HG03521 (cell line): ENCODE data around the gene PLEKHM2.

Source experiments
- ATAC-seq: cut with Tn5 transposase; IDR thresholded peaks from one replicate; pipeline ENCODE4 v1.9.1; 2021; ENCODE audit warnings: mild to moderate bottlenecking, moderate library complexity; ENCODE audit not compliant: unreplicated experiment

The PLEKHM2 gene

DNA sequence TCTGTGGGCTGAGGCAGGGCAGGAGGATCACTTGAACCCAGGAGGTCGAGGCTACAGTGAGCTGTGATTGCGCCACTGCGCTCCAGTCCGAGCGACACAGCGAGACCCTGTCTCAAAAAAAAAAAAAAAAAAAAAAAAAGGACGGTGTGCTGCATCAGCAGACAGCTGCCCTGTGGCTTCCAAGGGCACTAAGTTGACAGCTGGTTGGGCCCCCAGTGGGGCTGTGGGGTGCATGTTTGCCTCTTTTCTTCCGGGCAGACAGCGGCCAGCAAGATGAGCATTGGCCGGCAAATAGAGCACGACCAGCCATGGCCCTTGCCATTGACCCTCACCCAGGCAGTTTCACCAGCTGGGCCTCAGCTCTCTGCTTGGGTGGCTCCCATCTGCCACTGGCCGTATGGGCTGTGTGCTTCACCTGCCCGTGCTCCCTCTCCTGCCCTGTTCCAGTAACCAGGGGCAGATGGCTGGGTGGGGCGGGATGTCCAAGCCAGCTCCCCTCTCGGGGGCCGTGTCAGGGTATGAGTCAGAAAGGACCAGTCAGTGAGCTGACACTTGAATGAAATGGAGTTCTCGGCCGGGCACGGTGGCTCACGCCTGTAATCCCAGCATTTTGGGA is 39.6 kb downstream of the PLEKHM2 start:
- no peak for ATAC-seq

DNA sequence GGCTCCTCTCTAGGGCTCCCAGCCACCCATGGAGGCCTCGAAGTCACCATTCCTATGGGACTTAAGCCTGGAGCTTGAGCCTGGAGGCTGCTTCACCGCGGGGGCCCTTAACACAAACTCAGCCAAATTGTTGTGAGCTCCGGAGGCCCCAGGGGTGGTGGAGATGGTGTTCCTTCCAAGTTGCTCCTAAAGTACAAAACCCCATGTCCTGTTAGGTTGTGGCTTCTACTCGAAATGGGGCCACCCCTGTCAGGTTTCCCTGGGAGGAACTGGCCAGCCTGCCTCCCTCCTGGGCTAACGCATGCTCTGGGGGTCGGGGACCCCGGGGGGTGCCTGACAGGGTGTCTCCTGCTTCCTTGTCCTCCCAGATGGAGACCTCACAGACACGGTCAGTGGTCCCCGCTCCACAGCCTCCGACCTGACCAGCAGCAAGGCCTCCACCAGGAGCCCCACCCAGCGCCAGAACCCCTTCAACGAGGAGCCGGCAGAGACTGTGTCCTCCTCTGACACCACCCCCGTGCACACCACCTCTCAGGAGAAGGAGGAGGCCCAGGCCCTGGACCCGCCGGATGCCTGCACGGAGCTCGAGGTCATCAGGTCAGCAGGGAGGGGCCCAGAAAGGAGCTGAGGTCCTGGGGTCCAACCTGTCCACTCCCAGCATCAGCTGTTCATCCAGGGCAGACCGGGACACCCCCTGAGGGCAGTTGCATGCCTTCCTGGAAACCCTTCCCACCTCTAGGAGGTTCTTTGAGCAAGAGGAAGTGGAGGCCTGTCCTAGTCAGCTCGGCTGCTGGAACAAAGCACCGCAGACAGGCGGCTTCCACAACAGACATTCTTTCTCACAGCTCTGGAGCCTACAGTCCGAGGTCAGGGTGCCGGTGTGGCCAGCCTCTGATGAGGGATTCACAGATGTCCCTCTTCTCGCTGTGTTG is 41.1 kb downstream of the PLEKHM2 start:
- ATAC-seq, result no peak

DNA sequence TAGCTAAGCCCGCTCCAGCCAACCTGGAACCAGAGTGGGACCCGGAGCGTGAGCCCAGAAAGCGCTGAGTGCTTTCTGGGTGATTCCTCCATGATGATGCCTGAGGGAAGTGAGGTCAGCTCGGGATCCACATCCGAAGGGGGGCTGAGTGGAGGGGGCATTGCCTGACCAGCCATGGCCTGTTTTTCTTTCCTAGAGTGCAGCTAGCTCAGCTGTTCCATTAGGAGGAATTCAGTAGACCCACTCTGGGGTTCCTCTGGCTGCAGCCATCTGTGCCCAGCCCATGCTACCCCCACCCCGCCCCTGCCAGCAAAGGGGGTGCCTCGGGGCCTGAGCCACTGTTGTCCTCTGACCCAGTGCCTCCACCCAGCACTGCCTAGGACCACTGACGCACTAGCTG is 42.4 kb downstream of the PLEKHM2 start:
- no peak for ATAC-seq

DNA sequence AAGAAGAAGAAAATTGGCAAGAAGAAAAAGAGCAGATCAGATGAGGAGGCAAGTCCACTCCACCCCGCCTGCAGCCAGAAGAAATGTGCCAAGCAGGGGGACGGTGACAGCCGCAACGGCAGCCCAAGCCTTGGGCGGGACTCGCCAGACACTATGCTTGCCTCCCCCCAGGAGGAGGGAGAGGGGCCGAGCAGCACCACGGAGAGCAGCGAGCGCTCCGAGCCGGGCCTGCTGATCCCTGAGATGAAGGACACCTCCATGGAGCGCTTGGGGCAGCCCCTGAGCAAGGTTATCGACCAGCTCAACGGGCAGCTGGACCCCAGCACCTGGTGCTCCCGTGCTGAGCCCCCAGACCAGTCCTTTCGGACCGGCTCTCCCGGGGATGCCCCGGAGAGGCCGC is 42.9 kb downstream of the PLEKHM2 start:
- no peak for ATAC-seq

DNA sequence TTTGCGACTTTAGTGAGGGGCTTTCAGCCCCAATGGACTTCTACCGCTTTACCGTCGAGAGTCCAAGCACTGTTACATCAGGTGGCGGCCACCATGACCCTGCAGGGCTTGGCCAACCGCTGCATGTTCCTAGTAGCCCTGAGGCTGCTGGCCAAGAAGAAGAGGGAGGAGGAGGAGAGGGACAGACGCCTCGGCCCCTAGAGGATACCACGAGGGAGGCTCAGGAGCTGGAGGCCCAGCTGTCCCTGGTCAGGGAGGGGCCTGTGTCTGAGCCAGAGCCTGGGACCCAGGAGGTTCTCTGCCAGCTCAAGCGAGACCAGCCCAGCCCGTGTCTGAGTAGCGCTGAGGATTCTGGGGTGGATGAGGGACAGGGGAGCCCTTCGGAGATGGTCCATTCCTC is 43.3 kb downstream of the PLEKHM2 start:
- ATAC-seq, result no peak

DNA sequence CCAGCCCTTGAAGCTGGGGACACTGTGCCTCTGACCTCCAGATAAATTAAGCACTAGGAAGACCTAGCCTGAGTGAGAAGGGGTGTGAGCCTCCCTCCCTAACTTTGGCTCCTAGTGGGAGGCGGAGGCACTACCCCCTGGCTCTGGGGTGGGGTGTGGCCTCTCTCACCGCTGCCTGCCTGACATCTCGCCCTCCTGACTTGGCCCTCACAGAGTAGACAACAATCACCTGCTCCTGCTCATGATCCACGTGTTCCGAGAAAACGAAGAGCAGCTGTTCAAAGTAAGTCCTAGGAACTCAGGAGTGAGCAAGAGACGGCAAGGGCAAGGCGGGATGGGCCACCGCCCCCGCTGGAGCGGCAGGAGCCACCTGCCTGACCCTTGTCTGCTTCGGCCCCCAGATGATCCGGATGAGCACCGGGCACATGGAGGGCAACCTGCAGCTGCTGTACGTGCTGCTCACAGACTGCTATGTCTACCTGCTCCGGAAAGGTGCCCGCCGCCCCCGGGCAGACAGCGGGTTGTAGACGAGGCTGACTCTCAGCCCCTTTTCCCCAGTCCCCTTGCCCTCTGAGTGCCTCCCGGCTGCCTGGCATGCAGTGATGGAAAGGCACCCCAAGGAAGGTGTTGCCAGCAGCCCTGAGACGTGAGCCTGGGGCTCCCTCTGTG is 43.9 kb downstream of the PLEKHM2 start:
- ATAC-seq, result no peak

DNA sequence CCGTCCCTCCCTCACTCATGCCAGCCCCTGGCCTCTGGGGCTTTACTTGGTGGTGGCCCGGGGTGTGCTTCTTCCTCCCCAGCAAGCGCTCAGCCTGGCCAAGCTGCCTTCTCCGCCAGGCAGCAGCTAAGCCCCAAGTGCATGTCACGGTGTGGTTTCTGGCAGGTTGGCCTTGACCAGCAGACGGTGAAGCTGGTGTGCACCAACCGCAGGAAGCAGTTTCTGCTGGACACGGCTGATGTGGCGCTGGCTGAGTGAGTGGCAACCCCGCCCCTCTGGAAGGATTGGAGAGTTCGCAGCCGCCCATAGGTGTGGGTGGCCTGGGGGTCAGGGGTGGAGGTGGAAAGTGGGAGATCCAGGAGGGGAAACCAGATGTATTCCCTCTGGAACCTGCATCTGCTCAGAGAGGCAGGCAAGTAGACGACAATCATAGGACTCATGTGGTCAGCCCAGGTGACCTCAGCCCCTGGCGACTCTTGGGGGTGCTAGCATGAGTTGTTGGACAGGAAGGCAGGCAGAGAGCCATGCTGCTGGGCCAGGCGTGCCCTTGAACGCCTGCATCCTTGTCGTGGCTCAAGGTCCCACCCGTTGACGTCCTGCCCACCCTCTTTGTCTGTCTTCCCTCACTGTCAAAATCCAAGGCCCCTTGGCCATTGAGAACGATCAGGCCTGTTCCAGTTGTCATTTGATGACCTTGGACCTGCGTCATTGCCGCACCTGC is 45.0 kb downstream of the PLEKHM2 start:
- no peak for ATAC-seq

DNA sequence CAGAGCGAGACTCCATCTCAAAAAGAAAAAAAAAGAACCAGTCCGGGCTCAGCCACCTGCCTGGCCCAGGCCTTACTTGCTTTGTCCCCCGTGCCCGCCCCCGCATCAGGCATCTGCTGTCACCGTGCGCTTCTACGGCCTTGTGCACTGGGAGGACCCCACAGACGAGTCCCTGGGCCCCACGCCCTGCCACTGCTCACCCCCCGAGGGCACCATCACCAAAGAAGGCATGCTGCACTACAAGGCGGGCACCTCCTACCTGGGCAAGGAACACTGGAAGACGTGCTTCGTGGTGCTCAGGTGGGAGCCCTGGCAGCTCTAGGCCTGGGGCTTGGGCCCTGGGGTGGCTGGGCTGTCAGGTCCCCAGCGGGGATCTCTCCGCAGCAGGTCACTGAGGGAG is 46.3 kb downstream of the PLEKHM2 start:
- no peak for ATAC-seq

DNA sequence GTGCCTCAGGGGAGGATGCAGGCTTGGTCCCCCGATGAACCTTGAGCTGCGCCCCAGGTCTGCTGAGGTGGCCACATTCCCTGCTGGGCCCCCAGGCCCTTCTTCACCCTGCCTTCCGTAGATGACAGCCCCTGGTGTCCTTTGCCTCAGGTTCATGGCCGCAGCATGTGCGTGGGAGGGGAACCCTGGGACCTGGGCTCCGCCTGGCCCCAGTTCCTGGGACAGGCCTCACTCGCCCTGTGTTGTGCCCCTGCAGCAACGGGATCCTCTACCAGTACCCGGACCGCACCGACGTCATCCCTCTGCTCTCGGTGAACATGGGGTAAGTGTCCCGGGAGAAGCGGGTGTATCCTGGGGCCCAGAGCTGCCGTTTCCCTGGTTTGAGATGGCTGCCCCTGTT is 46.8 kb downstream of the PLEKHM2 start:
- ATAC-seq, result no peak

DNA sequence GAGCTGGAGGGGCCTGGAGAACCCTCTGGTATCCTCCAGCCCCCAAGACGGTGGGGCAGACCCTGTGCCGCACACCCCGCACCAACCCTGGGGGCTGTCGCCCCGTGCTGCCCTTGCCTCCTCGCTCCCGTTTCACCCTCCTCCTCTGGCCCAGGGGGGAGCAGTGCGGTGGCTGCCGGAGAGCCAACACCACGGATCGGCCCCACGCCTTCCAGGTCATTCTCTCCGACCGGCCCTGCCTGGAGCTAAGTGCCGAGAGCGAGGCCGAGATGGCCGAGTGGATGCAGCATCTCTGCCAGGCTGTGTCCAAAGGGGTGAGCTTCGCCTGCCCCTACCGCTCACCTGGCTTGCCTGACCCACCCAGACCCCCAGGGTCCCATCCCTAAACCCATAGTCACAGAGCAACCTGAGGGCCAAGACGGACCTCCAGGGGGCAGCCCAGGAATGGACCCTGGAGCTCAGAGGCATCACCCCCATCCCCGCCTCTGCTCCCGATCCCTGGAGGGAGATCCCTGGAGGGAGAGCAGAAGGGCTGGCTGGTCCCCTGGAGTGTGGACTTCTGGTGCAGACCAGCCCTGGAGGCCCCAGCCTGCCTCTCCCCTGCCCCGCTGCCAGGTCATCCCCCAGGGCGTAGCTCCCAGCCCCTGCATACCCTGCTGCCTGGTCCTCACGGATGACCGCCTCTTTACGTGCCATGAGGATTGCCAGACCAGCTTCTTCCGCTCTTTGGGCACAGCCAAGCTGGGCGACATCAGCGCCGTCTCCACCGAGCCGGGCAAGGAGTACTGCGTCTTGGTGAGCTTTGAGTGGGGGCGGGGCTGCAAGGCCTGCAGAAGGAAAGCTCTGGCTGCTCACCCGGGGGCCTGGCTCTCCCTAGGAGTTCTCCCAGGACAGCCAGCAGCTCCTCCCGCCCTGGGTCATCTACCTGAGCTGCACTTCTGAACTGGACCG is 47.9 kb downstream of the PLEKHM2 start:
- ATAC-seq, result no peak

DNA sequence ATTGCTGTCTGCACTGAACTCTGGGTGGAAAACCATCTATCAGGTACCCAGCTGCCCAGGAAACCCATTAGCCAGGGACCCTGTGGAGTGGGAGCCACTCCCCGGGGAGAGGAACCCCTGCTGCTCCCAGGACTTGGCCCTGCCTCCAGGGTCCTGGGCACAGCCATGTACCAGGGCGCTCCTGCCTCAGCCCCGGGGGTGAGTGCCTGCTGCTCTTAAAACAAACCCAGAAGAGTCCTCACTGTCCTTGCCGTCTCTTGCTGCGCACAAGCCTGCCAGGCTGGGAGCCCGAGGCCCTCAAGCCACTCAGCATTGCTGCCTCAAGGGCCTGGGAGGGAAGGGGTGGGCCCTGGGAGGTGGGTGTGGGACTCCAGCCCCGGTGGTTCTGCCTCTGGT is 48.6 kb downstream of the PLEKHM2 start:
- no peak for ATAC-seq

DNA sequence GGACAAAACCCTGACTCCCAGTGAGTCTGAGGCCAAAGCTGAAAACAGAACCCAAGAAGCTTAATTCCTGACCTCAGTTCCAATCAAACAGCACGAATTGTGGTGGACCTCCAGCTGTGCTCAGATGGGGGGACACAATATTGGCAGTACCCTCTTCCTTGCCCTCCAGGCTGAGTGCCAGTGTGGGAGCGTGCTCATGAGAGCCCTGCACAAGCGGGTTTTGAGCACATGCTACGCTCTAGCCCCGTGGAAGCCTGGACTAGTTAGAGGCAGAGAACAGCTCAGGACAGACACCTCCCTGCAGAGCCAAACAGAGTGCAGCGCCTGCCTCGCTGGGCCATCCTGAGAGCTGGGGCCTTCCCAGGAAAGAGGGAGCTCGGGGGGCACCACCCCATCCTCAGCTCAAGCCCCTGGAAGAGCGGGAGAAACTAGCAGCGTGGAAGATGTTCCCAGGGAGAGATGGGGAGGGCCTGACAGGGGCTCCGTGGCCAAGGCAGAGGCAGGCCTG is 49.2 kb downstream of the PLEKHM2 start:
- no peak for ATAC-seq

DNA sequence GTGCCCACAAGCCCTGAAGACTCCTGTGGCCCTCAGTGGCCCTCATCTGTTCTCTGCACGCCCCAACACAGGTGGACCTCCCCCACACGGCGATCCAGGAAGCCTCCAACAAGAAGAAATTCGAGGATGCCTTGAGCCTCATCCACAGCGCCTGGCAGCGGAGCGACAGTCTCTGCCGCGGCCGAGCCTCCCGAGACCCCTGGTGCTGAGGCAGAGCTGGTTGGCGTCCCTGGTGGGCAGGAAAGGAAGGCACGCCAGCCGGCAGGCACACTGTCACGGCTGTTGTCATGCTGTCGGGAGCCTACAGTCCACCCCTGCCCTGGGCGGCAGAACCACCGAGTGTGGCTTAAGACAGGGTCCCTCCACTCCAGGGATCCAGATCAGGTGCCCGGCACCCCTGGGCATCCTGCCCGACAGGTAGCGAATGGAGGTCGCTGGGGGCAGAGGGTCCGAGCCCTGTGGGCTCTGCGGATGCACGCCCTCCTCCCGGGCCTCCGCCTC is 49.7 kb downstream of the PLEKHM2 start:
- ATAC-seq, result no peak

DNA sequence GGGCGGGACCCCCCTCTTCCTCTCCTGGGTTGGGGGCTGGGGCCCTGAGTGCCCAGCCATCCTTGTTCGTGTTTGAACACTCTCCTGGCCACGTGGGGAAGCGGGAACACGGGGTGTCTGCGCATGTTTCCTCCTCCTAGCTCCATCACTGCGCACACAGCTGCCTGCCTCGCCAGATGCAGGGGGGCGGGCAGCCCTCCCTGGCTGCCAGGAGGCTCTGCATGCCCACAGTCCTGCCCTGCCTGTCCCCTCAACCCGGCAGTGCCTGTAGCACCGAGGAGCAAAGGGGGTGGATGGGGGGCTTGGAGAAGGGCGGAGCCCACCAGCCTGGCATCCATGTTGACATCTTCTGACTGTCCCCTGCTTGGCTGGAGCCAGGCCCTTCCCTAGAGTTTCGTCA is 50.2 kb downstream of the PLEKHM2 start:
- no peak for ATAC-seq

DNA sequence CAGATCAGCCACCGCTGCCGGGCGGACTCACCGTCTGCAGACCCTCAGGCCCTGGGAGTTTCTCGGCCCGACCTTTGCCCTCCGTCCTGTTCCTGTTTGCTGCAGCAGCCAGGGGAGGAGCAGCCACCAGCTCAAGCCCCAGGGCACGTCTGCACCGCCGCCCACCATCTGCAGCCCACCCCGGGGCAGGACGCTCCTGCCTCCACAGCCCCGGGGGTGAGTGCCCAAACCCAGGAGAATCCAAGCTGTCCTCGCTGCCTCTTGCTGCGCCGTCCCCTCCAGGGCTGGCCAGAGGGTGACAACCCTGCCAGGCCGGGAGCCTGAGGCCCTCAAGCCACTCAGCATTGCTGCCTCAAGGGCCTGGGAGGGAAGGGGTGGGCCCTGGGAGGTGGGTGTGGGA is 50.8 kb downstream of the PLEKHM2 start:
- ATAC-seq, result no peak

DNA sequence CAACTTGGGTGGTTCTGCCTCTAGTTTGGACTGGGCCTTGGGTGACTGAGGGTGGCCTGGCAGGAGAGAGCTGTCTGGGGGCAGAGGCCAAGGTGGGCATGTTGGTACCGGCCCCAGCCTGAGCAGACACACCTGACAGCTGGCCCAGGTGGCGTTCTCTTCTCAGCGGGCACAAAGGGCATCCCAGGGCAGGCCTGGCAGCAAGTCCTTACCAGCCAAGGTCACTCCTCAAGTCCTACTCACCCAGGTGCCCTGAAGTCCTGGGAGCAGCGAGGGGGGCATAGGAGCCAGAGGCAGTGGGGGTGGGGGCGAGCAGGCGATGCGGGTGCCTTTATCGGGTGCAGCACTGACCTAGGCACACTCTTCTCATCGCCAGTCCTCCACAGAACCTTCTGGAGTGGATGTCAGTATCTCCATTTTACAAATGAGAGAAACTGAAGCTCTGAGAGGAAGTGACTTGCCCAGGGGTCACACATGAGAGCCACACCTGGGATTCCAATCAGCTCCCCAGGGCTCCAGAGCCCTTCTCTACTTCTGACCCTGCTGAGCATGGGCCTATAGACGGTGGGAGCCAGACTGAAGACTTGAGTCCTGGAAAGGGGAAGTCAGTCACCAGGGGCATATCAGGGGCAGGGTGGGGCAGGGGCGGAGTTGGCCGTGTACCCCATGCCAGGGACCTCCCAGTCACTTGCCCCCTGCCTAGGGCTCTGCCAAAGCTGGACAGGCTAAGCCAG is 51.4 kb downstream of the PLEKHM2 start:
- no peak for ATAC-seq

DNA sequence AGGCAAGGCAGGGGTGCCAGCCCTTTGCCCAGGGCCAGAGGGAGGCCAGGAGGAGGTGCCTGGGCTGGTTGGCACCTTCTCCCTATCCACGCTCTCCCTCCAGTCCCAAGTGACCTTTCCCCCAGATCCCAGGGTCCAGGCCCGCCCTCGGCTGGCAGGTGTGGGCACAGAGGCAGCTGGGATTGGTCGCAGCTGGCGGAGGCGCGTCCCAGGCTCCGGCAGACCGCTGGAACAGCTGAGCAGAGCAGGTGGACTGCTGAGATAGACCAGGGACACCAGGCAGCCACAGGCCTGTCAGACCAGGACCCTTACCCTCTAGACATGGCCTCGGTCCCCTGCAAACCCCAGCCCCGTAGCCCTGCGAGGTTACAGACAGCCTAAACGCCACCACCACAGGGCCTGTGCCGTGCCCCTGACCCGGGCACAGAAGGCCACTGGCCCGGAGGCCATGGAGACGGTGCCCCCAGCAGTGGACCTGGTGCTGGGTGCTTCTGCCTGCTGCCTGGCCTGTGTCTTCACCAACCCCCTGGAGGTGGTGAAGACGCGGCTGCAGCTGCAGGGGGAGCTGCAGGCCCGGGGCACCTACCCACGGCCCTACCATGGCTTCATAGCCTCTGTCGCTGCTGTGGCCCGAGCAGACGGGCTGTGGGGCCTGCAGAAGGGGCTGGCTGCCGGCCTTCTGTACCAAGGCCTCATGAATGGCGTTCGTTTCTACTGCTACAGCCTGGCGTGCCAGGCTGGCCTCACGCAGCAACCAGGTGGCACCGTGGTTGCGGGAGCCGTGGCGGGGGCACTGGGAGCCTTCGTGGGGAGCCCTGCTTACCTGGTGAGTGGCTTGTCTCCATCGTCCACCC is 52.1 kb downstream of the PLEKHM2 start, which contains the start of gene SLC25A34:
Gene SLC25A34, plus strand, starts transcription at position 221 of the 854 bp plus-strand sequence. Its CDS starts 228 bp downstream, at position 449.
- no peak for ATAC-seq

DNA sequence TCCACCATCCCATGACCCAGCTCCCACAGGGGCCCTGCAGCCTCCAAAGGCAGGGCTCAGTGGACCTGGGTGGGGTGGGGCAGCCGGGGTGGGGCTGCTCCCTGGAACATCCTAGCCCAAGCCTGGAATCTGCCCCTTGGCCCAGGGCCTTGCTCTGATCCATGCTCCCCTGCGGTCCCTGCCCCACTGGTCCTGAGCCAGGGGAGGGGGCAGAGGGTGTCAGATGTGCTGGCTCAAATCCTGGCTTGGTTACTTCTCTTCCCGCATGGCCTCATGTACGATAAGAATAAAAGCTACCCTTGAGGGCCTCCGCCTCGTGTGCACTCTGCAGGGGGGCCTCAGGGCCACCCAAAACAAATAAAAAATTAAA is 52.8 kb downstream of the PLEKHM2 start:
- ATAC-seq, result no peak
